ENCODE data around the gene ROR1.

Gene ROR1

GRCh38 chr1:63790989-63791388 lies 17.2 kb downstream of the ROR1 start:
- Histone ChIP-seq H3K4me1 (ENCODE audit: control insufficient read depth in 1 of 2, insufficient read depth in 2 of 2, low read length in 2 of 2) (peaks cover 0 to 7% of the 10 kb centered on the region in 2 donors), H3K27ac (ENCODE audit: low read depth, low read length) (no peak overlapping the region), H3K9ac (ENCODE audit: low read depth in 1 of 2, low read length in 2 of 2) (no peak overlapping the region), H3K4me3 (ENCODE audit: low read depth in 1 of 2, low read length in 2 of 2) (no peak overlapping the region), H3K36me3 (ENCODE audit: control insufficient read depth in 1 of 2, insufficient read depth in 2 of 2, low read length in 2 of 2) (no peaks in the 10 kb centered on the region), H3K27me3 (ENCODE audit: control insufficient read depth in 1 of 2, insufficient read depth in 2 of 2, low read length in 2 of 2) (no peaks in the 10 kb centered on the region), H3K9me3 (ENCODE audit: control insufficient read depth in 1 of 2, low read length in 2 of 2) (no peaks in the 10 kb centered on the region)

- no peak overlapping the region for H3K27ac ChIP-seq (ENCODE audit: low read depth, low read length)
- H3K4me1 ChIP-seq (ENCODE audit: control insufficient read depth in 1 of 2, insufficient read depth in 2 of 2, low read length in 2 of 2): peaks cover 0 to 11% of the 10 kb centered on the region in 2 donors
- H3K9ac ChIP-seq (ENCODE audit: low read depth in 1 of 2, low read length in 2 of 2): no peak overlapping the region
- no peak overlapping the region for H3K4me3 ChIP-seq (ENCODE audit: low read depth in 1 of 2, low read length in 2 of 2)
- H3K27me3 ChIP-seq (ENCODE audit: control insufficient read depth in 1 of 2, insufficient read depth in 2 of 2, low read length in 2 of 2): no peaks in the 10 kb centered on the region
- H3K36me3 ChIP-seq (ENCODE audit: control insufficient read depth in 1 of 2, insufficient read depth in 2 of 2, low read length in 2 of 2): no peaks in the 10 kb centered on the region
- H3K9me3 ChIP-seq (ENCODE audit: control insufficient read depth in 1 of 2, low read length in 2 of 2): no peaks in the 10 kb centered on the region
These were observed 18.3 kb downstream of the ROR1 start for GRCh38 chr1:63792152-63792551.

- Histone ChIP-seq H3K9me3 (ENCODE audit: control insufficient read depth in 1 of 2, low read length in 2 of 2) (no peaks in the 10 kb centered on the region), H3K36me3 (ENCODE audit: control insufficient read depth in 1 of 2, insufficient read depth in 2 of 2, low read length in 2 of 2) (no peaks in the 10 kb centered on the region), H3K27ac (ENCODE audit: low read depth, low read length) (no peak overlapping the region), H3K4me3 (ENCODE audit: low read depth in 1 of 2, low read length in 2 of 2) (no peak overlapping the region), H3K9ac (ENCODE audit: low read depth in 1 of 2, low read length in 2 of 2) (no peak overlapping the region), H3K27me3 (ENCODE audit: control insufficient read depth in 1 of 2, insufficient read depth in 2 of 2, low read length in 2 of 2) (no peaks in the 10 kb centered on the region), H3K4me1 (ENCODE audit: control insufficient read depth in 1 of 2, insufficient read depth in 2 of 2, low read length in 2 of 2) (peaks cover 0 to 11% of the 10 kb centered on the region in 2 donors)
These were observed 20.0 kb downstream of the ROR1 start for GRCh38 chr1:63793741-63794240.

DNA sequence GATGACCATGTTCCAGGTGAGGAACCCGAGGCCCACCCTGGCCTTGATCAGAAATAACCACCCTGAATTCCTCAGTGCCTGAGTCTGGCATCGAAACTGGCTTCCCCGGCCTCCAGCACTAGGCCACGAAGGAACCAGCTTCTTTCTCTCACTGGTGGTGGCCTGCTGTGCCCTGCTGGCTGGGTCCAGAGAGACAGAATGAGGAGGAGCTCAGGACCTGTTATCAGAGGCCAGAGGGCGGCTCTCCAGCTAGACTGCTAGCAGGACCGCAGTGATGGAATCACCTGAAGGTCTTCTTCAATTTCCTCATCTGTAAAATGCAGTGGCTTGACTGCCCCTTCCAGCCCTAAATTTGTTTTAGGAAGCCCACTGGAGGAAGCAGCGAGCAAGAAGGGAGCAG lies 20.5 kb downstream of the ROR1 start:
- peaks cover 0 to 11% of the 10 kb centered on the region in 2 donors for H3K4me1 ChIP-seq (ENCODE audit: control insufficient read depth in 1 of 2, insufficient read depth in 2 of 2, low read length in 2 of 2)
- no peak overlapping the region for H3K9ac ChIP-seq (ENCODE audit: low read depth in 1 of 2, low read length in 2 of 2)
- no peak overlapping the region for H3K4me3 ChIP-seq (ENCODE audit: low read depth in 1 of 2, low read length in 2 of 2)
- H3K36me3 ChIP-seq (ENCODE audit: control insufficient read depth in 1 of 2, insufficient read depth in 2 of 2, low read length in 2 of 2): no peaks in the 10 kb centered on the region
- no peak overlapping the region for H3K27ac ChIP-seq (ENCODE audit: low read depth, low read length)
- H3K9me3 ChIP-seq (ENCODE audit: control insufficient read depth in 1 of 2, low read length in 2 of 2): no peaks in the 10 kb centered on the region
- H3K27me3 ChIP-seq (ENCODE audit: control insufficient read depth in 1 of 2, insufficient read depth in 2 of 2, low read length in 2 of 2): no peaks in the 10 kb centered on the region

- Histone ChIP-seq H3K9me3 (ENCODE audit: control insufficient read depth in 1 of 2, low read length in 2 of 2) (no peaks in the 10 kb centered on the region), H3K27ac (ENCODE audit: low read depth, low read length) (no peak overlapping the region), H3K4me1 (ENCODE audit: control insufficient read depth in 1 of 2, insufficient read depth in 2 of 2, low read length in 2 of 2) (peaks cover 0 to 11% of the 10 kb centered on the region in 2 donors), H3K36me3 (ENCODE audit: control insufficient read depth in 1 of 2, insufficient read depth in 2 of 2, low read length in 2 of 2) (no peaks in the 10 kb centered on the region), H3K27me3 (ENCODE audit: control insufficient read depth in 1 of 2, insufficient read depth in 2 of 2, low read length in 2 of 2) (no peaks in the 10 kb centered on the region), H3K4me3 (ENCODE audit: low read depth in 1 of 2, low read length in 2 of 2) (no peak overlapping the region), H3K9ac (ENCODE audit: low read depth in 1 of 2, low read length in 2 of 2) (no peak overlapping the region)
These were observed 21.1 kb downstream of the ROR1 start for GRCh38 chr1:63794939-63795378.

GRCh38 chr1:63795455-63795854 lies 21.6 kb downstream of the ROR1 start:
- H3K4me1 ChIP-seq (ENCODE audit: control insufficient read depth in 1 of 2, insufficient read depth in 2 of 2, low read length in 2 of 2): peaks cover 0 to 11% of the 10 kb centered on the region in 2 donors
- no peak overlapping the region for H3K4me3 ChIP-seq (ENCODE audit: low read depth in 1 of 2, low read length in 2 of 2)
- H3K27me3 ChIP-seq (ENCODE audit: control insufficient read depth in 1 of 2, insufficient read depth in 2 of 2, low read length in 2 of 2): no peaks in the 10 kb centered on the region
- no peak overlapping the region for H3K27ac ChIP-seq (ENCODE audit: low read depth, low read length)
- H3K36me3 ChIP-seq (ENCODE audit: control insufficient read depth in 1 of 2, insufficient read depth in 2 of 2, low read length in 2 of 2): no peaks in the 10 kb centered on the region
- no peaks in the 10 kb centered on the region for H3K9me3 ChIP-seq (ENCODE audit: control insufficient read depth in 1 of 2, low read length in 2 of 2)
- H3K9ac ChIP-seq (ENCODE audit: low read depth in 1 of 2, low read length in 2 of 2): no peak overlapping the region

DNA sequence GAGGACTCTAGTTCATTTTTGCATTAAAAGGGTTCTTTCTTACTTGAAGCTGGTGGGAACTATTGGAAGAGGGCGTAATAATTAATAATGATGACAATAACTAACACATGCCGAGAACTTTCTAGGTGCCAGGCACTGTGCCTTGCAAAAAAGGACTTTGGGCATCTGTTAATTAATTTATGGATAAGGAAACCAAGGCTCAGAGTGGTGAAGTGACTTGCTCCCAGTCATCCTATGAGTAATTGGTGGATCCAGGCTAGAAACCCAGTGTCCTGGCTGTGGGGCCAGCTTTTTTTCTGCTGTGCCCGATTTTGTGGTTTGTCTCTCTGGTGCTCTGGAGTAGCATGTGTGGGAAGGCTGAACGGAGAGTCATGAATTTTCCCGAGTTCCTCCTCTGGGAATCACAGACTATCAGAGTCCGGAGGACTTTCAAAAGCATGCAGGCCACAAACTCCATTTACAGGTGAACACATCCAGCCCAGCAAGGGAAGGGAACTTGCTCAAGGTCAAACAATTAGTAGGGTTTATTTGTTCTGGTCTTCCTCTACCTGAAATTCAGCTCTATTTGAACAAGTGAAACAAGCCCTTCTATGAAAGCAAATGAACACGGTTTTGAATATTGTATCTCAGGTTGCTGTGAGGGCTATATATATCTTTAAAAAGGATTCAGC lies 23.4 kb downstream of the ROR1 start:
- Histone ChIP-seq H3K36me3 (ENCODE audit: control insufficient read depth in 1 of 2, insufficient read depth in 2 of 2, low read length in 2 of 2) (no peaks in the 10 kb centered on the region), H3K9ac (ENCODE audit: low read depth in 1 of 2, low read length in 2 of 2) (no peak overlapping the region), H3K4me1 (ENCODE audit: control insufficient read depth in 1 of 2, insufficient read depth in 2 of 2, low read length in 2 of 2) (peaks cover 0 to 11% of the 10 kb centered on the region in 2 donors), H3K27ac (ENCODE audit: low read depth, low read length) (no peak overlapping the region), H3K9me3 (ENCODE audit: control insufficient read depth in 1 of 2, low read length in 2 of 2) (no peaks in the 10 kb centered on the region), H3K27me3 (ENCODE audit: control insufficient read depth in 1 of 2, insufficient read depth in 2 of 2, low read length in 2 of 2) (no peaks in the 10 kb centered on the region), H3K4me3 (ENCODE audit: low read depth in 1 of 2, low read length in 2 of 2) (no peak overlapping the region)

DNA sequence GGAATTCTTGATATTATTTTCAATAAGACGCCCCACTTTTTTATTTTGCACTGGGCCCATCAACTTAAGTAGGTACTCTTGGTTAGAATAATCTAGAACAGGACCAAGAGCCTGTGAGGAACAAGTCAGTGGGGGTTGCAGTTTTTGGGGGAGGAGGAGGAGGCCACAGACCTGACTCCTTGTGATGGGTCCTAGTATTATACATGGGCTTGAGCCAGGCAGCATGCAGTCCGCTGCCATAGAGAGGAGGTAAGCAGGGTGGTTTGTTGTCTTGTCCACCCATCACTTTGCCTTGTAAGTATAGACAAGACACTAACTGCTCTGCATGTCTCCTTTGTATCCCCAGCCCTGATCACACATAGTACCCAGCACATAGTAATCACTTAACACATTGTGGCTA lies 24.5 kb downstream of the ROR1 start:
- H3K36me3 ChIP-seq (ENCODE audit: control insufficient read depth in 1 of 2, insufficient read depth in 2 of 2, low read length in 2 of 2): no peaks in the 10 kb centered on the region
- no peaks in the 10 kb centered on the region for H3K27me3 ChIP-seq (ENCODE audit: control insufficient read depth in 1 of 2, insufficient read depth in 2 of 2, low read length in 2 of 2)
- H3K4me1 ChIP-seq (ENCODE audit: control insufficient read depth in 1 of 2, insufficient read depth in 2 of 2, low read length in 2 of 2): peaks cover 0 to 11% of the 10 kb centered on the region in 2 donors
- H3K9ac ChIP-seq (ENCODE audit: low read depth in 1 of 2, low read length in 2 of 2): no peak overlapping the region
- no peak overlapping the region for H3K27ac ChIP-seq (ENCODE audit: low read depth, low read length)
- no peaks in the 10 kb centered on the region for H3K9me3 ChIP-seq (ENCODE audit: control insufficient read depth in 1 of 2, low read length in 2 of 2)
- H3K4me3 ChIP-seq (ENCODE audit: low read depth in 1 of 2, low read length in 2 of 2): no peak overlapping the region

GRCh38 chr1:63799307-63799706 lies 25.5 kb downstream of the ROR1 start:
- Histone ChIP-seq H3K36me3 (ENCODE audit: control insufficient read depth in 1 of 2, insufficient read depth in 2 of 2, low read length in 2 of 2) (no peaks in the 10 kb centered on the region), H3K9me3 (ENCODE audit: control insufficient read depth in 1 of 2, low read length in 2 of 2) (no peaks in the 10 kb centered on the region), H3K4me3 (ENCODE audit: low read depth in 1 of 2, low read length in 2 of 2) (no peak overlapping the region), H3K9ac (ENCODE audit: low read depth in 1 of 2, low read length in 2 of 2) (no peak overlapping the region), H3K27ac (ENCODE audit: low read depth, low read length) (no peak overlapping the region), H3K4me1 (ENCODE audit: control insufficient read depth in 1 of 2, insufficient read depth in 2 of 2, low read length in 2 of 2) (peaks cover 0 to 11% of the 10 kb centered on the region in 2 donors), H3K27me3 (ENCODE audit: control insufficient read depth in 1 of 2, insufficient read depth in 2 of 2, low read length in 2 of 2) (no peaks in the 10 kb centered on the region)

DNA sequence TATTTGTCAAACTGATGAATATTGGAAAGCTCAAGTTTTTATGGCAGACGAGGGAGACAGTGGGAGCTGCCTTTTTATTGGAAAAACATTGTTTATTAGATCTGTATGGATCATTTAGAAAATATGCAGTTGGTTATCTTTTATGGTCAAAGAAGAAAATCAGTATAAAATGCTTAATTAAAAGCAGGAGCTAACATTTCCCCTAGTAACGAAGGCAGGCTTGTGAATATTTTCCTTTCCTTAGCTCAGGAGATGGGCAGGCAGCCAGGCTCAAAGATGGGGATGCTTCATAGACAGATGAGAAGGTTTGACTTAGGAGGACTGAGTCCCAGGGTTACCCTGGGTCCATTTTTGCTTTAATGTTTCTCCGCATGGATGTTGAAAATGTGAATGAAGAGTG lies 26.0 kb downstream of the ROR1 start:
- Histone ChIP-seq H3K27me3 (ENCODE audit: control insufficient read depth in 1 of 2, insufficient read depth in 2 of 2, low read length in 2 of 2) (no peaks in the 10 kb centered on the region), H3K27ac (ENCODE audit: low read depth, low read length) (no peak overlapping the region), H3K4me3 (ENCODE audit: low read depth in 1 of 2, low read length in 2 of 2) (no peak overlapping the region), H3K9ac (ENCODE audit: low read depth in 1 of 2, low read length in 2 of 2) (no peak overlapping the region), H3K9me3 (ENCODE audit: control insufficient read depth in 1 of 2, low read length in 2 of 2) (no peaks in the 10 kb centered on the region), H3K36me3 (ENCODE audit: control insufficient read depth in 1 of 2, insufficient read depth in 2 of 2, low read length in 2 of 2) (no peaks in the 10 kb centered on the region), H3K4me1 (ENCODE audit: control insufficient read depth in 1 of 2, insufficient read depth in 2 of 2, low read length in 2 of 2) (peaks cover 4 to 11% of the 10 kb centered on the region in 2 donors)
